GM12891 (cell line): Measurements from ENCODE around the gene OSER1.

ENCODE experiments used
- PAX5 ChIP-seq: IDR thresholded peaks from 2 replicates; pipeline ENCODE4 v1.6.1; 2011; ENCODE audit warnings: low read length, moderate library complexity, mild to moderate bottlenecking; ENCODE audit not compliant: insufficient read depth, severe bottlenecking
- POLR2A ChIP-seq: IDR thresholded peaks from 2 replicates; pipeline ENCODE4 v1.6.1; 2011; ENCODE audit warnings: low read depth, low read length, control low read depth
- POLR2AphosphoS5 ChIP-seq: IDR thresholded peaks from 2 replicates; pipeline ENCODE4 v1.6.1; 2011; ENCODE audit warnings: low read depth, low read length, control low read depth
- POU2F2 ChIP-seq: IDR thresholded peaks from 2 replicates; pipeline ENCODE4 v1.6.1; 2011; ENCODE audit warnings: low read depth, mild to moderate bottlenecking, control low read depth, low read length, moderate library complexity
- SPI1 ChIP-seq: IDR thresholded peaks from 2 replicates; pipeline ENCODE4 v1.6.1; 2011; ENCODE audit warnings: low read depth, low read length, control low read depth
- TAF1 ChIP-seq: IDR thresholded peaks from 2 replicates; pipeline ENCODE4 v1.6.1; 2011; ENCODE audit warnings: low read depth, low read length, control low read depth

DNA sequence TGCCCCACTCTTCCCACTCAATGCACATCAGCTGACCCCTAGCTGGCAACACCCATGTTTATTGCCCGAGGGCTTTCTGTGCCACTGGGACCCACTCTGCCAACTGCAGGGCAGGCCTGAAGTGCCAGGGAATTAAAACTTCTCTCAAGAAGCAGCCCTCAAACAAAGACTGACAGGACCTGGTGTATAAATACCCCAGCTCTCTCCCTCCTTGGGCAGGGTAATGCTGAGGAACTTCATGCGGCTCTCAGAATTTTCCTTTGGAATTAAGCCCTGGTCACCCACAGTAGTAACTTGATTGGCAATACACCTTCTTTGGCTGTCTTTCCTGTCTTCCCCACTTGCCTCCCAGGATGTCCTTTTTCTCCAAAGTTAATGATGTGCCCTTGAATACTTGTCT lies 31.2 kb upstream of the OSER1 start:
- no peak for TF ChIP-seq POLR2A
- no peak for TF ChIP-seq POLR2AphosphoS5
- TF ChIP-seq SPI1, result no peak
- TF ChIP-seq TAF1, result no peak
- no peak for TF ChIP-seq POU2F2
- TF ChIP-seq PAX5, result no peak
